Neural cell (in vitro differentiated cells): ENCODE results near the gene SLAMF6.

Source experiments
- CTCF ChIP-seq: fragments of 450-650 bp; IDR thresholded peaks from 2 replicates; pipeline ENCODE4 v1.5.1; 2014; ENCODE audit warnings: antibody characterized with exemption, mild to moderate bottlenecking, moderate library complexity; ENCODE audit not compliant: poor library complexity, severe bottlenecking
- EZH2 ChIP-seq: fragments of 200-600, 300-800 bp; shearing (Covaris generic), sonication (generic); IDR thresholded peaks from 2 replicates; pipeline ENCODE4 v1.6.1; 2014; ENCODE audit warnings: antibody characterized with exemption, low read length, borderline replicate concordance, mild to moderate bottlenecking; ENCODE audit not compliant: insufficient read depth, poor library complexity, severe bottlenecking

GRCh38 chr1:160438935-160439334 lies 84.1 kb downstream of the SLAMF6 start:
- TF ChIP-seq CTCF: no peak
- no peak for TF ChIP-seq EZH2
